Loucy (cell line): Measurements from ENCODE around the gene RHOT2.

Experiments used
- CTCF ChIP-seq: fragments of 200-600 bp; sonication (generic); conservative IDR thresholded peaks from 2 replicates; pipeline ENCODE4 v1.5.1; 2014; ENCODE audit warnings: mild to moderate bottlenecking, antibody characterized with exemption, low read length
- EZH2phosphoT487 ChIP-seq: fragments of 200-600 bp; IDR thresholded peaks from 2 replicates; pipeline ENCODE4 v1.6.1; 2018; ENCODE audit warnings: antibody characterized with exemption, mild to moderate bottlenecking, moderate library complexity, borderline replicate concordance

- TF ChIP-seq CTCF (no peak), EZH2phosphoT487 (no peak)
Measured at GRCh38 chr16:657487-657886, 10.4 kb upstream of the RHOT2 start.
